T47D (cell line): ENCODE results near the gene TOR1A.

ENCODE experiments used
- DNase-seq, 2 experiments: peaks; one replicate each; pipeline versions ENCODE4 v3.0.0 to v3.0.0-alpha.2; 2011 to 2012; ENCODE audit warnings: low read depth in 1 of 2, low spot score in 1 of 2
- JUND ChIP-seq: IDR thresholded peaks from 2 replicates; pipeline ENCODE4 v1.6.1; 2012; ENCODE audit warnings: low read depth
- in situ Hi-C: cut with HindIII; loops from 2 replicates; pipeline ENCODE4 v1.10.0; 2016; ENCODE audit warnings: low sequenced_read_pairs, low pct_unique_long_range_greater_than_20kb

TOR1A gene

DNA sequence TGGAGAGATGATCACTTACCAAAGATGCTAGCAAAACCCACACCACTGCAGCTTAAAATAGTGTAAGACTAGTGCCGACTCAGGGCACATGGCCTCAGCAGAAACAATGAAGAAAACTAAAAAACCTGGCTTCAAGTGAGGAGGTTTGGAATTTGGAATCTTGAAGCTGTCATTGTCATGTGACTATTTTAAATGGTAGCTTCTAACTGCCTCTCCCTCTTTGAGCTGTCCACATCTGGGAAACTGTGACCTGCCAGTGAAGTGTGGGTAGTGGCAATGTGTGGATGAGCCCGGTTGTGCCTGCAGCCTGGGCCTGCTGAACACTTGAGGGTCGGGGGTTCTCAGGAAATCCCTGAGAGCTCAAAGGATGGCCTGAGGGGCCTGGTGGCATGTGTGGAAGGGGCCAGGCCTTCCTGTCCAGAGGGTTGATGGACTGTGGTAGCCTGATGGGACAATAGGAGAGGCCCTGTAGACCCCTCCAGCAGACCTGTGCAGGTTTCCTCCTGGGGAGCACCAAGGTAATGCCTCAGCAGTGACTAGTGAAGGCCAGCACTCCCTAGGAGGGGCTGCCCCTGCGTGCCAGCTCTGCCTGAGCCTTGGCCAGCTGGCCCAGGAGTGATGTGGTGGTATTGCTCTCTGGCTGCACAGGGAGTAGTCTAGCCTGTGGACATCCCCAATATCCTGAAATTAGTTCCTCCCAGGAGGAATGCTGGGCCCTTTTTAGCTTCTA, 24.9 kb upstream of the TOR1A start:
- in situ Hi-C loops = no loop called here
- no peak for DNase-seq
- no peak for TF ChIP-seq JUND

DNA sequence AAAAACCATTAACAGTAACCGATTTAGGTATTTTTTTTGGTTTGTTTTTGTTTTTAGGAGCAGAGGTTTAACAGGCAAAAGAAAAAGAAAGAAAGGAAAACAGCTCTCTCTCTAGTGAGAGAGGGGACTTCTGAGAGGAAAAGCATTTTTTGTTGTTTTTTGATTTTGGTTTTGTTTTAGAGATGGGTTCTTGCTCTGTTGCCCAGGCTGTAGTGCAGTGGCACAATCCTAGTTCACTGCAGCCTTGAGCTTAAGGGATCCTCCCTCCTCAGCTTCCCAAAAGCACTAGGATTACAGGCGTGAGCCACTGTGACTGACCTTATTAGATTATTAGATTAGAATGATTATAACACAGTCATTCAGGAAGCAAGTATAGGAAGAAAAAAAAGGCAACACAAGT, 21.4 kb upstream of the TOR1A start:
- in situ Hi-C loops = no loop called here
- DNase-seq = no peak
- no peak for TF ChIP-seq JUND

DNA sequence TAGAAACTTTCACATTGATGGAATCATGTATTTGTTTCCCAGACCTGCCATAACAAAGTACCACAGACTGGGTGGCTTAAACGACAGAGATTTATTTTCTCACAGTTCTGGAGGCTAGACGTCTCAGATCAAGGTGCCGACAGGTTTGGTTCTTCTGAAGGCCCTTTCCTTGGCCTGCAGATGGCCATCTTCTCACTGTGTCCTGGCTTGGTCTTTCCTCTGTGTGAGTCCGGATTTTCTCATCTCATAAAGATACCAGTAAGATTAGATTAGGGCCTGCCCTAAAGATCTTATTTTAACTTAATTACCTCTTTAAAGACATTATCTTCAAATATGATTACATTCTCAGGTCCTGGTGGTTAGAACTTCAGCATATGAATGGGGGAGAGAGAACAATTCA, 17.1 kb upstream of the TOR1A start:
- DNase-seq = no peak
- in situ Hi-C loops = no loop called here
- no peak for TF ChIP-seq JUND

DNA sequence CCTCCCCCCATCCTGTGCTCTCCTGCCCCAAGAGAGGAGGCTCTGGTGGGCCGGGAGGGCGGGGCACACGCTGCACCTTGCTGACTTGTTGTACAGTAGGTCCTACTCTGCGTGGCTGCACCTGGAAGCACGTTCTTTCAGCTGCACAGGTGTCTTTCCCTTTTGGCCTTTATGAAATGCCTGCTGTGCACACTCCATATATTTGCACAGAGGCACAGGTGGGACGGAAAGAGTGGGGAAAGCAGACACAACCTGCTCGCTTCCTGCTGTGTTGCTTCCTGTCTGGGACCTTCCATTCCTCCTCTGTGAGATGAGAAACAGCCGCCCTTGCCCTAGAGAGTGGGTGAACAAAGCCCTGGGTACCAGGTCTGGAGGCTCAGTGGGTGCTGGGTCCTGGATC, 16.1 kb upstream of the TOR1A start:
- TF ChIP-seq JUND = no peak
- in situ Hi-C loops = no loop called here
- no peak for DNase-seq

DNA sequence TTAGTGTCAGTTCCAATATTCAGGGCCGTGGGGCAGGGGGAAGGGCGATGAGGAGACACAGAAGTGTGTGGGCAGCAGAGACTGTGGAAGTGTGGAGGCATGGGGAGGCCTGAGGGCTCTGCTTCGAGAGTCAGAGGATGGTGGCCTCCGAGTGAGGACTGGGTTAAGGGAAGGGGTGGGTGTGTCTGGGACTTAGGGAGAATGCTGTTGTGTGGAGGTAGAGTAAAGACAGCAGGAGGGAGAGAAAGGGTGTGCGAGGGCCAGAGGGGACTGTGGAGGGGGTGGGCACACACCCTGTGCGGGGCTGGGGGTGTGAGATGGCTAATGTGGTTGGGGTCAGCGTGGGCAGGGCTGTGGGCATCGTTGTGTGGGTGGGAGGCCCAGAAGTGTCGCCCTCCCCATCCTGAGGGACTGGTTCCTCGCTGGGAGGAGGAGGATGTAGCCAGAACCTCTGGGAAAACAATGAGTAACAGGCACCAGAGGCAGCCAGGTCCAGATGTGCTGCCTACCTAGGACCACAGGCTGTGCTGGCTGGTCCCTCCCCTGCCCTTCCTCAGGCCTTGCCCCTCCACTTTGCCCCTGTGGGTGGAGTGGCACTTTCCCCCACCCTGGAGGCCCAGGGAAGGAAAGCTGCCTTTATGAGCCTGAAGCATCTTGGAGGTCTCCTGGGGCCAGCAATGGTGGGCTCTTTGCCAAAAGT, 15.5 kb upstream of the TOR1A start:
- in situ Hi-C loops = no loop called here
- DNase-seq = no peak
- TF ChIP-seq JUND = no peak

DNA sequence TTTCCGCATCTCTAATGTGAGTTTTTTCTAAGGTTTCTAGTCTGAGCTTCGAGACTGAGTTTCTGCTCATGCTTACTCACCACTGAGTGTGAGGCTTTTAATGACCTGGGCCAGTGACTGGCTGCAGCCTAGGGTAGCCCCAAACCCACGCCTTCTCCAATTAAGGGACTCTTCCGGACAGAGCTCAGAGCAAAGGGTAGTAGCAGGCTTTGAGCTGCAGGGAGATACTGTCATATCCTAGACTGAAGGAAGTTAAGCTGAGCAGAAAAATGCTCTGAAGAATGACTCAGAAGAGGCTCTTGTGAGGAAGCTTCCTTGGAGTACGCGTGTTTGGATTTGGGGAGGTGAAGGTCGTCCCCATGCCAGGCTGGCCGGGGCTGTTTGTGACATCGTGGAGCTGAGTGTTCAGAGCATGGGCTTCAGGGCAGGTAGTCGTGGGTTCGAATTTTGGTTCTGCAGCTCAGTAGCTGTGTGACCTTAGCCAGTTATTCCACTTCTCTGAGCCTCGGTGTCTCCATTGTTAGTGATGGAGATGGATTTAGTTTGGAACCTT, 14.8 kb upstream of the TOR1A start:
- TF ChIP-seq JUND = no peak
- no peak for DNase-seq
- in situ Hi-C loops = no loop called here

DNA sequence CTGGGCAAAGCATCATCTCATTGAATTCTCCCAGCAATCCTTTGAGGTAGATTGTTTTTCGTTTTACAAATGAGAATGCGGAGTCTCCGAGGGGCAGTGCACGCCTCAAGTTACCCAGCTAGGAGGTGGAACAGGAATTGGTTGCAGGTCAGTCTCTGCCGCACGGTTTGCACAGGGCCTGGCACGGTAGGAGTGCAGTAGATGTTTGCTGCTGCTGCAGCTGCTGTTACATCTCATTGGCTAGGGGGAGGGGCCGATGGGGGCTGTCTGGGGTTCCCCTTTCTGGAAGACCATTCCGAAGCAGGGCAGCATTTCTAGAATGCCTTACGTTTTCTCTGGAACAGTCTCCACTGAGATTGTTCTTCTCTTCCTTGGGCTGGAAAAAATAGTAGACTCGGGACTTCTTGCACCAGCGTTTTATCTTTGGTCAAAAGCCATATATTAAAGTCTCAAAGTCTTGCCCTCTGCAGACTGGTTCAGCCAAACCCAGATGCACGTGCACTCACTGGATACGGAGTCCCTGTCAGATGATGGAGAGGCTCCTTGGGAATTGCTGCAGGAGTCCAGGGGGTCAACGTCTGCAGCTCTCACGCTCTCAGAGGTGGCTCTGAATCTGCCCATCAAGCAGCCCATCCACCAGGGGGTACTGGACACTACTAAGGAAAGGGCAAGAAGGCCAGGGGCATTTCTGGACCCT, 12.5 kb upstream of the TOR1A start:
- TF ChIP-seq JUND = no peak
- in situ Hi-C loops = no loop called here
- DNase-seq = no peak

DNA sequence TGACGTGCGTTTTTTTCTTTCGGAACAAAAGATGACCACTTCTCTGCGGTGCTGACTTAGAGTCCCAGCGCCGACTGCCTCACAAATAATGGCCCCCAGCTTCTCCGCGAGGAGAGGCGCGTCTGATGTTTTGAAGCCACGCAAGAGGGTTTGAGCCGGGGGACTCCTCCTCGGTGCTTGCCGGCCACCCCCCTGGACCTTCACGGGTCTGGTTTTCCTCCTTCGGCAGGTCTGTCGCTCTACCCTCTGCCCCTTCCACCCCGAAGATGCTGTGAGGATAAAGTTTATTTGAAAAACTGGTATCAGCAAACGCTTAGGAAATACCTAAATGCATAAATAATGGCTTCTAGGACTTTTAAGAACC, 11.9 kb upstream of the TOR1A start:
- in situ Hi-C loops = no loop called here
- no peak for TF ChIP-seq JUND
- DNase-seq = peak in 1 of 2 experiments; percentile 33

DNA sequence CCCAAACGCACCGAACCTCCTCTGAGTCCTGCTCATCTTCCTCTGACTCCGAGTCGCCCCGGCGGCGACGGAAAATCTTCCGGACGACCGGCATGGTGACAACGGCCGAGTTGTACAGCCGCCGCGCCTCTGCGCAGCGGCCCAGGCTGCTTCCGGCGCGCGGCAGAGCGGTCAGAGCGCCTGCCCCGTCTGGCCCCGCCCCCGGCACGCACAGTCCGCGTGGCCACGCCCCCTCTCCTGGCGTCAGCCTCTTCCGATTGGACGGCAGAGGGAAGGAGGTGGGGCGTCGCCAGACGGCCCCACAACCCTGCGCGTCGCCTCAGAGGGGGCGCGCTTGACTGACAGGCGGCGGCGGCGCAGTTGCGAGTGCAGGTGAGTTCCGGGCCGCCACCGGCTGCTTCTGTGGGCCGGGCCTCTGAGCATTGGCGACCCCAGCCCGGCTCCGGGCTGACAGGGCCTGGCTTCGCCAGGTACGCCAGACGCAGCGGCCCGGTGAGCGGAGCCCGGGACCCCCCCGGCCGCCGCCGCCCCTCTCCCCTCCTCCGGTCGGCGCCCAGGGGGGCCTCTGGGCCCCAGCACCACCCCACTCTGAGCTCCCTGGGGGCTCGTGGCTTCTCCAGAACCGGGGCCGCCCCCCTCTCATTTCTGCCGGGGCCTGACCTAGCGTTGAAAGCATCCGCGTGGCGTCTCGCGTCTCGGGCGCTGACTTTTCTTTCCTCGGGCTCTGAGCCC, 11.4 kb upstream of the TOR1A start, which contains the start of the genes C9orf78 and USP20:
Gene C9orf78, minus strand, starts transcription at position 148 of the 732 bp plus-strand sequence. Its CDS starts 54 bp downstream, at position 94.
Gene USP20, plus strand, starts transcription at position 331 of the 732 bp plus-strand sequence. CDS start 17,098 bp downstream, outside the sequence.
- DNase-seq = peak; percentile 98 to 99
- TF ChIP-seq JUND = no peak
- in situ Hi-C loops = no loop called here

DNA sequence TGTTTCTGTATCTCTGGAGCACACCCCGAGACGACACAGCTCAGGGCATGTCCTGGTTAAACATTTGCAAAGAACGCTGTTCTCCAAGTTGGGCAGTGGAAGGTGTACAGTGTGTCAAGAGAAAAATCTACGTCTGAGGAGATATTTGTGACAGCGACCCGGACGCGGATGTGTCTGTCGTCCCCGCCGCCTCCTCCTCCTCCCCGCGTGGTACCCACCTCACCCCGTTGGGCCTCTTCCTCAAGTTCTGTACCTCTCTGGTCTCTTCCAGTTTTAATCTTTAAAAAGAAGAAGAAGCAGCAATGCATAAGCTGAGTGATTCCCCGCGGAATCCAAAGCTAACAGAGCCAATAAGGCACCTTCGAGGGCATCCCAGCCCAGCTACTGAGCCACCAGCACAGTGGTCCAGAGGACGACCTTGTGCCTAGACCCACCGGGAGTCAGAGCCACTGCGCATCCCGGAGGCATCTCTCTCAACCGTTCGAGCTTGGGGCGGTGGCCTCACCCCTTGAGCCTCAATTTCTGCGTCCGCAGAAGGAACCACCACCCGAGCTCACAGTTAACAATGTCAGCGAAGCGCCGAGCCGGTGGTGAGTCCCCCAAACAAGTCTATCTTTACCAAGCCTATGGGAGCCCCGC, 10.7 kb upstream of the TOR1A start:
- no peak for DNase-seq
- no peak for TF ChIP-seq JUND
- in situ Hi-C loops = no loop called here

DNA sequence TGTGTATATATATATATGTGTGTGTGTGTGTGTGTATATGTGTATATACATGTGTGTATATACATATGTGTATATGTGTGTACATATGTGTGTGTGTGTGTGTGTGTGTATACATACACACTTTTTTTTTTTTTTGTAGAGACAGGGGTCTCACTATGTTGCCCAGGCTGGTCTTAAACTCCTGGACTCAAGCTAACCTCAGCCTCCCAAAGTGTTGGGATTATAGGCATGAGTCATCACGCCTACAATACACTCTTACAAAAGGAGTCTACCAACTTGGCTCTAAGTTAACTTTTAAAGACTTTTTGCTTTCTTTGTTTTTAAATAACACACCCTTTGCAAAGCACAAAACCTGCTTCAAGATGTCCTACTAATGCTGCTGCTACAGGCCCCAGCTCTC, 9.0 kb upstream of the TOR1A start:
- in situ Hi-C loops = no loop called here
- no peak for TF ChIP-seq JUND
- DNase-seq = no peak

DNA sequence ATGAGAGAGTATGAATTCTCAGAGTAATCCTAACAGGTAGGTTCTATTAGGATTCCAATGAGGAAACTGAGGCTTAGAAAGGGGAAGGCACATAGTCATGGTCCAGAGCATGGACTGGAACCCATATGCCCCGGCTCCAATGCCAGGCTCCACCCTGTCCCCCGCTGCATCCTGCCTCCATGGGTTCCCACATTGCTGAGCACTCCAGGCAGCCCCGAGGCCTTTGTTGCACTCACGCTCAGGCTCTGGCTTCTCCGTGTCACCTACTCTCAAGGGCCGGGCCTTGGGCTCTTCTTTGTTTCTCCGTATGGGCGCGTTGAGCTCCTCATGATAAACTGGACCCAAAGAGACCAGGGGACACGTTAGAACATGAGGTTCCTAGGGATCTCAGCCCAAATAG, 5.0 kb upstream of the TOR1A start:
- DNase-seq = no peak
- in situ Hi-C loops = no loop called here
- no peak for TF ChIP-seq JUND
